C4-2B (cell line): ENCODE data around the gene C10orf71.

ENCODE experiments used
- ZFX ChIP-seq: fragments of 450-650 bp; IDR thresholded peaks from 2 replicates; pipeline ENCODE4 v1.6.1; 2017
- TF ChIP-seq, protein P1 (sequence below): fragments of 450-650 bp; conservative IDR thresholded peaks from 2 replicates; pipeline ENCODE4 v1.5.1; 2017; ENCODE audit warnings: mild to moderate bottlenecking

DNA sequence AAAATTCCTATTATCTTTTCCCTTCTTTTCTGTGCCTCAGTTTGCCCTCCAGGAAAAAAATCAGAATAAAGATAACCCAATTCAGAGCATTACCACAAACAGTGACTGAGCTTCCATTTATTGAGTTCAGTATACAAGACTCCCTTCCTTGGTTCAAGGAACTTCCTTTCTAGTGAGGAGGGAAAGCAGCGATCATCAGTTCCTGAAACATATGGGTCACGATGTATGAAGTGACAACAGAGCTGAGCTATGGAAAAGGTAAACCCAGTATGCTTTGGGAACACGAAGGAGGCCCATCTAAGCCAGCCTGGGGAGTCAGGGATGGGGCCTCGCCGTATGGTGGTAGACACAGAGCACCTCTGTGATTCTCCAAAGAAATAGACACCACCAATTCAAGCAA lies 15.8 kb downstream of the C10orf71 start:
- TF ChIP-seq, protein P1, sequence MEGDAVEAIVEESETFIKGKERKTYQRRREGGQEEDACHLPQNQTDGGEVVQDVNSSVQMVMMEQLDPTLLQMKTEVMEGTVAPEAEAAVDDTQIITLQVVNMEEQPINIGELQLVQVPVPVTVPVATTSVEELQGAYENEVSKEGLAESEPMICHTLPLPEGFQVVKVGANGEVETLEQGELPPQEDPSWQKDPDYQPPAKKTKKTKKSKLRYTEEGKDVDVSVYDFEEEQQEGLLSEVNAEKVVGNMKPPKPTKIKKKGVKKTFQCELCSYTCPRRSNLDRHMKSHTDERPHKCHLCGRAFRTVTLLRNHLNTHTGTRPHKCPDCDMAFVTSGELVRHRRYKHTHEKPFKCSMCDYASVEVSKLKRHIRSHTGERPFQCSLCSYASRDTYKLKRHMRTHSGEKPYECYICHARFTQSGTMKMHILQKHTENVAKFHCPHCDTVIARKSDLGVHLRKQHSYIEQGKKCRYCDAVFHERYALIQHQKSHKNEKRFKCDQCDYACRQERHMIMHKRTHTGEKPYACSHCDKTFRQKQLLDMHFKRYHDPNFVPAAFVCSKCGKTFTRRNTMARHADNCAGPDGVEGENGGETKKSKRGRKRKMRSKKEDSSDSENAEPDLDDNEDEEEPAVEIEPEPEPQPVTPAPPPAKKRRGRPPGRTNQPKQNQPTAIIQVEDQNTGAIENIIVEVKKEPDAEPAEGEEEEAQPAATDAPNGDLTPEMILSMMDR = no peak
- no peak for TF ChIP-seq ZFX
